Measurements from ENCODE around the gene CLSTN3. TPM values are rescaled to one million over a fixed set of nuclear protein-coding genes. Genes with fewer than 3 reads are reported as not detected.

Gene CLSTN3
- total and polyA plus RNA-seq, 2 of the 8 experiments (the other 6 are each of a cell fraction or from before 2014, with no cell fraction given) = 20.4 to 26.3 TPM

- Histone ChIP-seq H2AK5ac (ENCODE audit: low read depth, low read length) (no peak overlapping the region), H2BK20ac (ENCODE audit: low read length) (no peak overlapping the region), H2BK15ac (ENCODE audit: low read length) (no peak overlapping the region), H3K4ac (replicated peaks; ENCODE audit: insufficient read length, low read depth, low read length) (no peak overlapping the region), H2BK120ac (replicated peaks; ENCODE audit: low read depth, low read length) (no peak overlapping the region), H2AFZ (ENCODE audit: low read length) (no peak overlapping the region), H3K9ac (replicated peaks in 1 of 4; ENCODE audit: extremely low read depth in 1 of 4, low read depth in 3 of 4, low read length in 3 of 4) (peak overlapping the region in 2 of 4 experiments; percentile 69 to 70; a peak in 2 of 7 replicates), H3K79me2 (ENCODE audit: control insufficient read depth in 1 of 2, insufficient read depth in 2 of 2, low read length in 2 of 2) (no peaks in the 10 kb centered on the region), H3K18ac (ENCODE audit: extremely low read depth, low read length) (no peak overlapping the region; the same call in 1 of the 2 replicates), H3K4me2 (ENCODE audit: insufficient read depth in 1 of 2, low read depth in 2 of 2, low read length in 2 of 2) (peak overlapping the region; percentile 78 to 84), H3K14ac (ENCODE audit: insufficient read length) (no peak overlapping the region), H4K5ac (ENCODE audit: insufficient read length, low read depth, low read length) (peak overlapping the region; percentile 15), H3K79me1 (ENCODE audit: low read depth, low read length) (no peaks in the 10 kb centered on the region), H4K8ac (ENCODE audit: extremely low read depth, insufficient read depth, low read length) (no peak overlapping the region), H3K27ac (ENCODE audit: low read depth, low read length) (no peak overlapping the region), H3K27me3 (replicated peaks in 1 of 4; ENCODE audit: control insufficient read depth in 3 of 4, extremely low read depth in 1 of 4, insufficient read depth in 3 of 4, low read length in 3 of 4) (no peaks in the 10 kb centered on the region), H3K4me3 (ENCODE audit: extremely low read depth in 1 of 4, insufficient read depth in 2 of 4, low read depth in 3 of 4, low read length in 4 of 4) (peak overlapping the region; percentile 63 to 80 (median 75)), H3K23me2 (ENCODE audit: low read depth, low read length) (peaks cover 4% of the 10 kb centered on the region), H2BK12ac (ENCODE audit: low read depth, low read length) (no peak overlapping the region), H3K4me1 (replicated peaks in 1 of 4; ENCODE audit: control insufficient read depth in 3 of 4, insufficient read depth in 4 of 4, low read length in 3 of 4) (0 out of 7 replicates have a peak, but pooled peaks cover 0 to 2% (median 0%) of the 10 kb centered on the region in 4 experiments), H3K36me3 (ENCODE audit: control insufficient read depth in 2 of 4, insufficient read depth in 4 of 4, low read length in 3 of 4) (no peaks in the 10 kb centered on the region; a peak in 1 of 8 replicates), H3K23ac (ENCODE audit: insufficient read length) (no peak overlapping the region), H4K20me1 (replicated peaks in 1 of 2; ENCODE audit: control insufficient read depth in 1 of 2, insufficient read depth in 2 of 2, low read length in 2 of 2) (peaks cover 0 to 1% of the 10 kb centered on the region in 2 experiments), H3K56ac (replicated peaks; ENCODE audit: insufficient read length, low read depth, low read length) (no peak overlapping the region), H3K9me3 (ENCODE audit: insufficient read depth in 2 of 2, low read depth in 1 of 2, low read length in 1 of 2) (peaks cover 0 to 3% of the 10 kb centered on the region in 2 experiments; a peak in 2 of 4 replicates), H4K91ac (replicated peaks; ENCODE audit: insufficient read length, low read length) (peak overlapping the region; percentile 70), H2BK5ac (ENCODE audit: low read depth, low read length) (peak overlapping the region; percentile 53; the same call in 1 of the 2 replicates)
- FAIRE-seq (no peak), DNase-seq (ENCODE audit: low read depth in 1 of 2, low spot score in 2 of 2) (no peak)
- no peak for TF ChIP-seq CTBP2 (IDR thresholded peaks at IDR 0.05; ENCODE audit: borderline replicate concordance, insufficient read depth, insufficient read length, low read length)
- TF ChIP-seq ATF2 (IDR thresholded peaks at IDR 0.05; ENCODE audit: low read length) = no peak
- no peak for TF ChIP-seq MAFK (IDR thresholded peaks at IDR 0.05; ENCODE audit: low read depth, low read length)
- no peak for TF ChIP-seq FOSL1 (IDR thresholded peaks at IDR 0.05; ENCODE audit: insufficient read depth, low read depth, low read length)
- no peak for TF ChIP-seq BCL11A (IDR thresholded peaks at IDR 0.05; ENCODE audit: low read depth in 2 of 2, low read length in 2 of 2)
- TF ChIP-seq HDAC6 (IDR thresholded peaks at IDR 0.05; ENCODE audit: low read depth, low read length) = no peak
- no peak for TF ChIP-seq TEAD4 (IDR thresholded peaks at IDR 0.05; ENCODE audit: low read depth, low read length)
- TF ChIP-seq ZNF274 (IDR thresholded peaks at IDR 0.05; ENCODE audit: borderline replicate concordance, extremely low read depth, low read length) = no peak
- TF ChIP-seq SIRT6 (IDR thresholded peaks at IDR 0.05; ENCODE audit: low read length) = no peak
- no peak for TF ChIP-seq TBP (IDR thresholded peaks at IDR 0.05; ENCODE audit: low read depth, low read length)
- WGBS, 2 experiments (ENCODE audit: extremely low coverage in 1 of 2, insufficient coverage in 1 of 2, insufficient read length in 1 of 2, insufficient replicate concordance in 2 of 2, low coverage in 1 of 2, low lambda C conversion rate in 2 of 2, missing lambda C conversion rate in 1 of 2) = 72% methylated on average over 3 of the region's 3 CpGs; no CpG with 5 or more reads in 1 of the 2 experiments
- ChIA-PET POLR2A (ENCODE audit: partially characterized antibody) (interaction anchor here (0.7 to 4.9 kb wide), 19 partner anchors 8 to 241 kb away, joined by 3 to 42 read pairs (median 9); partner anchors contain the start of genes C12orf57, C1R, C1S and CLSTN3), CTCF (ENCODE audit: partially characterized antibody) (interaction anchor here (0.7 to 4.2 kb wide), 29 partner anchors 8 to 534 kb away, joined by 3 to 51 read pairs (median 6); partner anchors contain the start of genes C12orf57, C1R, C1S and LPCAT3)
Observed at GRCh38 chr12:7107636-7108002, 22.6 kb upstream of the CLSTN3 start.
